Thymus (tissue), 11 donors: ENCODE data around the gene KCNJ10. TPM values are rescaled to one million over a fixed set of nuclear protein-coding genes. Genes with fewer than 3 reads are reported as not detected.

Experiments used
- DNase-seq, 9 donors: peaks; one replicate each; pipeline ENCODE4 v3.0.0-alpha.2; 2013; ENCODE audit warnings: low spot score in 9 of 9, low read depth in 6 of 9, missing footprints in 1 of 9
- H3K27ac ChIP-seq, 2 donors: one replicate each; pipeline ENCODE4 v1.5.1; 2013; ENCODE audit warnings: control low read depth in 1 of 2, low read depth in 1 of 2, low read length in 1 of 2, mild to moderate bottlenecking in 1 of 2, moderate library complexity in 1 of 2
- H3K27me3 ChIP-seq, 2 donors: one replicate each; pipeline ENCODE4 v1.5.1; 2013; ENCODE audit warnings: low read length in 1 of 2; ENCODE audit not compliant: control insufficient read depth in 2 of 2, insufficient read depth in 1 of 2
- H3K36me3 ChIP-seq, 2 donors: one replicate each; pipeline ENCODE4 v1.5.1; 2013; ENCODE audit warnings: low read length in 1 of 2, mild to moderate bottlenecking in 1 of 2, moderate library complexity in 1 of 2; ENCODE audit not compliant: control insufficient read depth in 2 of 2, insufficient read depth in 2 of 2
- H3K4me1 ChIP-seq, 2 donors: one replicate each; pipeline ENCODE4 v1.5.1; 2013; ENCODE audit warnings: low read length in 2 of 2; ENCODE audit not compliant: control insufficient read depth in 2 of 2, insufficient read depth in 2 of 2
- H3K4me3 ChIP-seq, 2 donors: one replicate each; pipeline ENCODE4 v1.5.1; 2013; ENCODE audit warnings: low read length in 2 of 2, control low read depth in 1 of 2, mild to moderate bottlenecking in 1 of 2
- H3K9me3 ChIP-seq, 2 donors: one replicate each; pipeline ENCODE4 v1.5.1; 2013; ENCODE audit warnings: low read length in 1 of 2, mild to moderate bottlenecking in 1 of 2; ENCODE audit not compliant: control insufficient read depth in 2 of 2, insufficient read depth in 1 of 2
- WGBS: extraction: QIAGEN DNeasy Blood & Tissue Kit; methylation state at CpG from one replicate; pipeline ENCODE4 v1.1.7; 2013; 5-methylcytosine and 5-hydroxymethylcytosine counted together
- polyA plus RNA-seq: library from polyadenylated mRNA; stranded (reverse); fragments of 200-250 nt; gene quantifications from one replicate; pipeline ENCODE4 v1.2.3, GENCODE V29; 2013
- total RNA-seq: library from RNA; stranded (reverse); fragments of 120-200 nt; gene quantifications from one replicate; pipeline ENCODE4 v1.2.4, GENCODE V29; 2013
- donor health status: healthy.

KCNJ10 gene
- total and polyA plus RNA-seq, 2 donors: 0.27 to 0.33 TPM

GRCh38 chr1:159978107-159978398, 91.9 kb downstream of the KCNJ10 start:
- H3K36me3 ChIP-seq: no peaks in the 10 kb centered on the region
- DNase-seq: no peak
- no peak overlapping the region for H3K4me3 ChIP-seq
- no peak overlapping the region for H3K27ac ChIP-seq
- peaks cover 3 to 17% of the 10 kb centered on the region in 2 donors for H3K27me3 ChIP-seq
- no peaks in the 10 kb centered on the region for H3K4me1 ChIP-seq
- WGBS: 95% methylated on average over 2 of the region's 2 CpGs
- no peaks in the 10 kb centered on the region for H3K9me3 ChIP-seq

GRCh38 chr1:159977364-159978106, 92.4 kb downstream of the KCNJ10 start:
- Histone ChIP-seq H3K36me3 (no peaks in the 10 kb centered on the region), H3K4me3 (no peak overlapping the region), H3K9me3 (no peaks in the 10 kb centered on the region), H3K27me3 (peaks cover 3 to 17% of the 10 kb centered on the region in 2 donors), H3K27ac (no peak overlapping the region), H3K4me1 (no peaks in the 10 kb centered on the region)
- DNase-seq: no peak
- 93% methylated on average over 6 of the region's 6 CpGs for WGBS

- no peaks in the 10 kb centered on the region for H3K4me1 ChIP-seq
- peaks cover 3 to 11% of the 10 kb centered on the region in 2 donors for H3K27me3 ChIP-seq
- no peak overlapping the region for H3K27ac ChIP-seq
- H3K36me3 ChIP-seq: no peaks in the 10 kb centered on the region
- 98% methylated on average over 7 of the region's 7 CpGs for WGBS
- no peak for DNase-seq
- H3K4me3 ChIP-seq: no peak overlapping the region
- no peaks in the 10 kb centered on the region for H3K9me3 ChIP-seq
Measured at GRCh38 chr1:159974350-159974965, 95.5 kb downstream of the KCNJ10 start.

GRCh38 chr1:159973350-159973940, 96.5 kb downstream of the KCNJ10 start:
- no peak overlapping the region for H3K4me3 ChIP-seq
- no peaks in the 10 kb centered on the region for H3K9me3 ChIP-seq
- WGBS: 93% methylated on average over 6 of the region's 6 CpGs
- H3K27ac ChIP-seq: no peak overlapping the region
- DNase-seq: no peak
- H3K36me3 ChIP-seq: no peaks in the 10 kb centered on the region
- H3K27me3 ChIP-seq: peaks cover 0 to 11% of the 10 kb centered on the region in 2 donors
- H3K4me1 ChIP-seq: no peaks in the 10 kb centered on the region

GRCh38 chr1:159972443-159973205, 97.3 kb downstream of the KCNJ10 start:
- H3K4me1 ChIP-seq: no peaks in the 10 kb centered on the region
- WGBS: 94% methylated on average over 8 of the region's 8 CpGs
- no peak for DNase-seq
- no peak overlapping the region for H3K4me3 ChIP-seq
- H3K27me3 ChIP-seq: peaks cover 0 to 11% of the 10 kb centered on the region in 2 donors
- no peaks in the 10 kb centered on the region for H3K9me3 ChIP-seq
- H3K36me3 ChIP-seq: no peaks in the 10 kb centered on the region
- H3K27ac ChIP-seq: no peak overlapping the region

GRCh38 chr1:159970932-159971342, 99.0 kb downstream of the KCNJ10 start:
- Histone ChIP-seq H3K4me3 (no peak overlapping the region), H3K36me3 (no peaks in the 10 kb centered on the region), H3K27ac (no peak overlapping the region), H3K27me3 (peaks cover 0 to 9% of the 10 kb centered on the region in 2 donors), H3K9me3 (no peaks in the 10 kb centered on the region), H3K4me1 (no peaks in the 10 kb centered on the region)
- no peak for DNase-seq
- 87% methylated on average over 9 of the region's 9 CpGs for WGBS

- Histone ChIP-seq H3K27me3 (peaks cover 0 to 6% of the 10 kb centered on the region in 2 donors), H3K4me3 (no peak overlapping the region), H3K4me1 (no peaks in the 10 kb centered on the region), H3K36me3 (no peaks in the 10 kb centered on the region), H3K9me3 (no peaks in the 10 kb centered on the region), H3K27ac (no peak overlapping the region)
- no peak for DNase-seq
- WGBS: 94% methylated on average over 3 of the region's 3 CpGs
Measured at GRCh38 chr1:159968901-159969300, 101.1 kb downstream of the KCNJ10 start.

- WGBS: 95% methylated on average over 2 of the region's 2 CpGs
- H3K27me3 ChIP-seq: peaks cover 0 to 4% of the 10 kb centered on the region in 2 donors
- H3K4me3 ChIP-seq: no peak overlapping the region
- no peaks in the 10 kb centered on the region for H3K36me3 ChIP-seq
- no peaks in the 10 kb centered on the region for H3K9me3 ChIP-seq
- H3K27ac ChIP-seq: no peak overlapping the region
- no peak for DNase-seq
- no peaks in the 10 kb centered on the region for H3K4me1 ChIP-seq
Measured at GRCh38 chr1:159965263-159965662, 104.7 kb downstream of the KCNJ10 start.

GRCh38 chr1:159964144-159964543, 105.8 kb downstream of the KCNJ10 start:
- H3K27me3 ChIP-seq: peaks cover 0 to 2% of the 10 kb centered on the region in 2 donors
- no peak overlapping the region for H3K27ac ChIP-seq
- DNase-seq: no peak
- no peak overlapping the region for H3K4me3 ChIP-seq
- 75% methylated on average over 3 of the region's 3 CpGs for WGBS
- H3K36me3 ChIP-seq: no peaks in the 10 kb centered on the region
- H3K4me1 ChIP-seq: no peaks in the 10 kb centered on the region
- no peaks in the 10 kb centered on the region for H3K9me3 ChIP-seq
